Measurements from ENCODE around the gene KISS1R.

Gene KISS1R

DNA sequence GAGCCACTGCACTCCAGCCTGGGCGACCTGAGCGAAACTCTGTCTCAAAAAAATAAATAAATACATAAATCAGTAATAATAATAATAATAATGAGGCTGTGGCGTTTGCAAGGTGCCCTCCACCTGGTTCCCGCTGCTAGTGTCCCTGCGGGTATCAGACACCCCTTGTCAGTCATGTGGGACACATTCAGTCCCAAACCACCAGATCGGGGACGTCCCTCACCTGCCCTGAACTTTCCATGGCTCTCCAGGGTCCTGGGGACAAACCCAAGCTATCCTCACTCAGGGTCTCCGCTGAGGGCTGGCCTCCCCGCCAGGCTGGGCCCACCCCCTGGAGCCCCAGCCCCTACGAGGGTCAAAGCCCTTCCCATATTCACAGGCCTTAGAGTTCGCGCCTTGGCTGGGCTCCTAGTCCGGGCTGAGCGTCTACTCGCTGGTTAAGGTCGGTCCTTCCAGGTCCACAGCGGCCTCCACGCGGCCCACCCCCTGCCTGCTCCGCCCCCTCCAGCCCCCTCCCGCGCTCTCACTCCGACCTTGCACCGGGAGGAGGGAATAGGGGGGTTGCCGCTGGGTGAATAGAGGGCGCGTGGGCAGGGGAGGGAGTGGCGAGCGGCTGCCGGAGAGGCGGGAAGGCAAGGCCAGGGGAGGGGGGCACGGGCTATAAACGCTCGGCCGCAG is 349 bp upstream of the KISS1R start:
- Mint-ChIP-seq H3K27me3 (peaks cover 0 to 29% of the 10 kb centered on the region in 2 donors), H3K4me1 (peaks cover 15 to 29% of the 10 kb centered on the region in 2 donors), H3K36me3 (no peaks in the 10 kb centered on the region), H3K9me3 (no peaks in the 10 kb centered on the region), H3K27ac (peak overlapping the region; percentile 5), H3K4me3 (peak overlapping the region; percentile 39 to 48)
- DNase-seq, result no peak
- ATAC-seq (replicated peaks), result no peak

DNA sequence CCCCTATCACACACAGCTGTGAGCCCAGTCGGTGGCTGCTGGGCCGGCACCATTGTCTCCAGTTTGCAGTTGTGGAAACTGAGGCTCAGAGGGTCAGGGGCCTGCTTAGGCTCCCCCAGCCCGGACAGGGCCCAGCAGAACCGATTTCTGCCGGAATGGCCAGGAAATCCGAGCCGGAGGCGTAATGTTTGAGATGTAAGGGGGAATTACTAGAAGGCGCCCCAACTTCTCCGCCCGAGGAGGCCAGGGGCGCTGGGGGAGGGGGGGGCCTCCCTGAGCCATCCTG is 962 bp downstream of the KISS1R start:
- DNase-seq, result no peak
- Mint-ChIP-seq H3K9me3 (no peaks in the 10 kb centered on the region), H3K27me3 (peaks cover 0 to 29% of the 10 kb centered on the region in 2 donors), H3K36me3 (no peaks in the 10 kb centered on the region), H3K4me1 (peaks cover 15 to 36% of the 10 kb centered on the region in 2 donors), H3K4me3 (peak overlapping the region; percentile 56 to 78), H3K27ac (peak overlapping the region; percentile 37)
- ATAC-seq (replicated peaks), result no peak

DNA sequence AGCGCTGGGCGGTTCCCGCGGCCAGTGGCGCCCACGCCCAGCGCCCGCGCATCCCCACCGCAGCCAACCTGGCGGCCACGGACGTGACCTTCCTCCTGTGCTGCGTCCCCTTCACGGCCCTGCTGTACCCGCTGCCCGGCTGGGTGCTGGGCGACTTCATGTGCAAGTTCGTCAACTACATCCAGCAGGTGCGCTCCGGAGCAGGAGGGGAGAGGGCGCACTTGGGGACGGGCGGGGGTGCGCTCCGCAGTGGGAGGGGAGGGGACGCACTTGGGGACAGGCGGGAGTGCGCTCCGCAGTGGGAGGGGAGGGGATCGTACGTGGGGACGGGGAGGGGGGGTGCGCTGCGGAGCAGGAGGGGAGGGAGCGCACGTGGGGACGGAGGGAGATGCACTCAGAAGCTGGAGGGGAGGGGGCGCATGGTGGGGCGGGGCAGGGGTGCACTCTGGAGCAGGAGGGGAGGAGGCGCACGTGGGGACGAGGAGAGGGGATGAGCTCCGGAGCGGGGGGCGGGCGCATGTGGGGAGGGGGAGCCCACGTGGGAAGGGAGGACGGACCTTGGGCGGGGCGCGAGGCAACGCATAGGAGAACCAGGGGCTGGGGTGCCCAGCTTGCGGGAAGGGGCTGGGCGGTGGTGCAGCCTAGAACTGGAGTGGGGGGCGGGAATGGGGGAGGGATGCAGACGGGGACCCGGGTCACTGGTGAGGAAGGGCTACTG is 1.5 kb downstream of the KISS1R start:
- Mint-ChIP-seq H3K4me1 (peaks cover 18 to 40% of the 10 kb centered on the region in 2 donors), H3K9me3 (no peaks in the 10 kb centered on the region), H3K36me3 (no peaks in the 10 kb centered on the region), H3K27ac (no peak overlapping the region), H3K27me3 (peaks cover 0 to 29% of the 10 kb centered on the region in 2 donors), H3K4me3 (peak overlapping the region; percentile 61 to 76)
- ATAC-seq (replicated peaks) (no peak), DNase-seq (no peak)

DNA sequence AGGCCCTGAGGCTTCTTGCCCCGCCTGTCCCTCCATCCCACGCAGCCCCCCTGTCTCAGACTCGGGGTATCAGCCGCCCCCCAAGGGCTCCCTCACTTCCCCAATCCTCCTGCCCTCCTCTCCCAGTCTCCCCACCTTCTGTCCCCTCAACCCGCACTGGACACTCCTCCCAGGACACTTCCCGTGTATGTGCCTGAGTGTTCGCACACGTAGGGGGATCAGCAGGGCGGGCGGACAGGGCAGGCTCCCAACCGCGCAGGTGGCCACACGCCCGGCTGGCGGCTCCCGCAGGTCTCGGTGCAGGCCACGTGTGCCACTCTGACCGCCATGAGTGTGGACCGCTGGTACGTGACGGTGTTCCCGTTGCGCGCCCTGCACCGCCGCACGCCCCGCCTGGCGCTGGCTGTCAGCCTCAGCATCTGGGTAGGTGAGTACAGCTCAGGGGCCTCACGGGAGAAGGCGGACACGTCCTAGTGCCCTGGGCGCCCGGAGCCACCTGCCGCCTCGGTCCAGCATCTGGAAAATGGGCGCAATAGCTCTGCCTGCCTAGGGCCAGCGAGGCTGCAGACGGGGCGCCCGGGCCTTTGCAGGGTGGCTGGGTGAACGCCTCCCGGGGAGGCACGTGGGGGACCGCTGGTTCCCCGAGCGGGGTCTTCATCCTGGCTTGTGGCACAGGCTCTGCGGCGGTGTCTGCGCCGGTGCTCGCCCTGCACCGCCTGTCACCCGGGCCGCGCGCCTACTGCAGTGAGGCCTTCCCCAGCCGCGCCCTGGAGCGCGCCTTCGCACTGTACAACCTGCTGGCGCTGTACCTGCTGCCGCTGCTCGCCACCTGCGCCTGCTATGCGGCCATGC is 2.3 kb downstream of the KISS1R start:
- ATAC-seq (replicated peaks) (peak; percentile 24 to 25), DNase-seq (no peak)
- Mint-ChIP-seq H3K36me3 (no peaks in the 10 kb centered on the region), H3K4me1 (peaks cover 21 to 46% of the 10 kb centered on the region in 2 donors), H3K9me3 (no peaks in the 10 kb centered on the region), H3K4me3 (peak overlapping the region; percentile 61 to 76), H3K27ac (peak overlapping the region; percentile 56), H3K27me3 (peaks cover 0 to 29% of the 10 kb centered on the region in 2 donors)

DNA sequence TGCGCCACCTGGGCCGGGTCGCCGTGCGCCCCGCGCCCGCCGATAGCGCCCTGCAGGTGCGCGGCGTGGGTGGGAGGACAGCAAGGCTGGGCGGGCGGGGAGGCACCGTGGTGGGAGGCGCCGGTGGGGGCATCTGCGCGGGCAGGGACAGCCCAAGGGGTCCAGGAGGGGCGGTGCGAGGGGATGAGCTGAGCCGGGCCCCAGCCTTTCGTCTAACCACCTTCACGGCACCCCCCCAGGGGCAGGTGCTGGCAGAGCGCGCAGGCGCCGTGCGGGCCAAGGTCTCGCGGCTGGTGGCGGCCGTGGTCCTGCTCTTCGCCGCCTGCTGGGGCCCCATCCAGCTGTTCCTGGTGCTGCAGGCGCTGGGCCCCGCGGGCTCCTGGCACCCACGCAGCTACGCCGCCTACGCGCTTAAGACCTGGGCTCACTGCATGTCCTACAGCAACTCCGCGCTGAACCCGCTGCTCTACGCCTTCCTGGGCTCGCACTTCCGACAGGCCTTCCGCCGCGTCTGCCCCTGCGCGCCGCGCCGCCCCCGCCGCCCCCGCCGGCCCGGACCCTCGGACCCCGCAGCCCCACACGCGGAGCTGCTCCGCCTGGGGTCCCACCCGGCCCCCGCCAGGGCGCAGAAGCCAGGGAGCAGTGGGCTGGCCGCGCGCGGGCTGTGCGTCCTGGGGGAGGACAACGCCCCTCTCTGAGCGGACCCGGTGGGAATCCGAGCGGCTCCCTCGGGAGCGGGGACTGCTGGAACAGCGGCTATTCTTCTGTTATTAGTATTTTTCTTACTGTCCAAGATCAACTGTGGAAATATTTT is 3.1 kb downstream of the KISS1R start:
- Mint-ChIP-seq H3K27me3 (peaks cover 0 to 22% of the 10 kb centered on the region in 2 donors), H3K4me1 (peaks cover 23 to 45% of the 10 kb centered on the region in 2 donors), H3K27ac (peak overlapping the region; percentile 86), H3K36me3 (no peaks in the 10 kb centered on the region), H3K4me3 (peak overlapping the region; percentile 69 to 71), H3K9me3 (no peaks in the 10 kb centered on the region)
- DNase-seq, result peak; percentile 63
- peak; percentile 44 to 50 for ATAC-seq (replicated peaks)

DNA sequence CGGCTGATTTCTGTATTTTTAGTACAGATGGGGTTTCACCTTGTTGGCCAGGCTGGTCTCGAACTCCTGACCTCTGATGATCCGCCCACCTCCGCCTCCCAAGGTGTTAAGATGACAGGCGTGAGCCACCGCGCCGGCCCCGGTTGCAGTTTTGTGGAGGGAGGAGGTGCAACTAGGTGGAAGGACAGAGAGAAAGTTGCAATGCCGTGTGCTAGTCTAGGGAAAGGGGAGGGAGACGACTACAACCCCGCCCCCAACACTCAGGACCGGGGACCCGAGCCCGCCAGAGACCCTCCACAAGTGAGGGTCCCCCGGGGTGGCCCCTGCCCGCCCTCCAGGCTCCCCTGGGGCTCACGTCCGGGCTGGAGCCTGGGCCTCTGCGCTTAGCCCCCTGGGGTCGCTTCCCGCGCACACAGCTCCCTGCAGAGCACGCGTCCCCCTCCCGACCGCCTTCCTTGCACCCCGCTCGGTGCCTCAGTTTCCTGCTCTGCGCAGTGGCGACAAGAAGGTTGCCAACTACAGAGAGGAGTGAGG is 7.5 kb downstream of the KISS1R start:
- H3K9me3 Mint-ChIP-seq, result no peaks in the 10 kb centered on the region
- no peaks in the 10 kb centered on the region for H3K27me3 Mint-ChIP-seq
- ATAC-seq (replicated peaks), result no peak
- peak overlapping the region; percentile 90 to 92 for H3K4me3 Mint-ChIP-seq
- peaks cover 4 to 6% of the 10 kb centered on the region in 2 donors for H3K36me3 Mint-ChIP-seq
- no peak for DNase-seq
- peaks cover 17 to 51% of the 10 kb centered on the region in 2 donors for H3K4me1 Mint-ChIP-seq
- H3K27ac Mint-ChIP-seq, result peak overlapping the region; percentile 94

DNA sequence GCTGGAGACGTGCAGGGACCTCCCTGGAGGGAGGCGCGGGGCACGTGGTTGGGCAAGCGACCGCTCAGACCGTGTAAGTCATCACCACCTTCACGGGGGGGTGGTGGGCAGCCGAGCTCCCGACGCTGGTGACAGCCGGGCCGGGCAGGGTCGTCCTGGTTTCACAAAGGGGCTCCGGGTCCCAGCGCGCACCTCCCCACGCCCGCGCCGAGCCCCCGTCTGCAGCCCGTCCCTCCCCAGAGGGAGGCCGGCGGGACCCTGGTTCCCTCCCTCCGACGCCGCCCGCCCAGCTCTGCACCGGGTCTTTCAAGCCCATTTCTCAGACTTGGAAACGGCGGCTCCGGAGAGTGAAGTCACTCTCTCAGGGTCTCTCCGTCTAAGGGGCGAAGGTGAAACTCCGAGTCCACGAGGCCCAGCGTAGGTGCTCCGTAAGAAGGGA is 8.0 kb downstream of the KISS1R start:
- Mint-ChIP-seq H3K36me3 (peaks cover 8 to 10% of the 10 kb centered on the region in 2 donors), H3K4me1 (peaks cover 20 to 52% of the 10 kb centered on the region in 2 donors), H3K9me3 (no peaks in the 10 kb centered on the region), H3K27me3 (no peaks in the 10 kb centered on the region), H3K4me3 (peak overlapping the region; percentile 90 to 92), H3K27ac (peak overlapping the region; percentile 94)
- ATAC-seq (replicated peaks) (peak; percentile 60 to 66), DNase-seq (no peak)

DNA sequence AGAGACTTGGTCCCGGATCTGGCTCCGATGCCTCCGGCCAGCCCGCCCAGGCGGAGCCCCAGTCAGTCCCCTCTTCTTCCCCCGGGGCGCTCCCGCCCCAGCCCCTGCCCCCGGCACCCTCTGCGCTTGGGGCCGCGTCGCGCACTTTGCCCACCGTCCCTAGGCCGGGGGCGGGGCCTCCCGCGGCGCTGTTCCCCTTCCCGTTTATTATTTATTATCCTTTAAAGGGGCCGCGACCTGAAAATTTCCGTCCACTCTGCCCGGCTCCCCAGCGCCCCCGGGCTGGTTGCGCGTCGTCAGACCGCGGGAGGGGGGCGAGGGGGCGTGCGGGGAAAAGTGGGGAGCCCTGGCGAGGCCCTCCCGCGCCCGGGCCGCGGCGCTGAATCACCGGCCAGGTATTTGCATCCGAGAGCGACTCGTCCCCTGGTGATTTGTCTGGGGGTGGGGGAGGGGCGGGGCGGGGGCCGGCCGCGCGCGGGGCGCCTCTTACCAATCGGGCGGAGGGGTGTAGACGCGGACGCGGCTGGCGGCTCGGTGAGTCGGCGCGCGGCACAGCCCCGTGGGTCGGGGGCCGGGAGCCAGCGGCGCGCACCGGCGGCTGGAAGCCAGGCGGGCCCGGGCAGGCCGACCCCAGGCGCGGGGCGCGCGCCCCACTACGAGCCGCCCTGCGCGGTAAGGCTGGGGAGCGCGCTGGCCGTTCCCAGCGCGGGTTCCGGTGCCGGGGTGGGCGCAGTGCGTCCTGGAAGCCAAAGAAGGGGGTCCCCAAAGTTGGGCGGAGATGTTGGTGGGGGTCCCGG is 8.6 kb downstream of the KISS1R start, which contains the start of gene ARID3A:
TSS of gene ARID3A (plus strand) at position 510 of the 797 bp plus-strand sequence. CDS start 3,494 bp downstream, outside the sequence.
- no peaks in the 10 kb centered on the region for H3K9me3 Mint-ChIP-seq
- peak within 1 kb of the TSS; percentile 94 for H3K27ac Mint-ChIP-seq
- peaks cover 13% of the 10 kb centered on the region in 2 donors for H3K36me3 Mint-ChIP-seq
- peaks cover 18 to 52% of the 10 kb centered on the region in 2 donors for H3K4me1 Mint-ChIP-seq
- peak within 1 kb of the TSS; percentile 90 to 92 for H3K4me3 Mint-ChIP-seq
- DNase-seq (peak; percentile 82), ATAC-seq (replicated peaks) (peak; percentile 66 to 74)
- no peaks in the 10 kb centered on the region for H3K27me3 Mint-ChIP-seq

DNA sequence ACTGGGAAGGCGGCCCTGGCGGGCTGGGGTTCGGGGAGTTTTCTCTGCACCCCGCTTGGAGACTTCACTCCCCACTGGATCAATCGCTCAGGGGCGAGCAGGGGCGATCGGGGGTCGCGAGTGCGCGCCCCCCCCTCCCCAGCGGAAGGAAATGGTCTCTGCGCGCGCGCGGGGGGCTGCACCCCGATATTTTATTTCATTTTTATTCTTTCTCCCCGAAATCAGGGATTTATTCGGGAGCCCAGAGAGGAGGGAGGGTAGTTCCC is 9.1 kb downstream of the KISS1R start:
- peak overlapping the region; percentile 82 to 92 for H3K4me3 Mint-ChIP-seq
- H3K4me1 Mint-ChIP-seq, result peaks cover 16 to 47% of the 10 kb centered on the region in 2 donors
- H3K27ac Mint-ChIP-seq, result peak overlapping the region; percentile 81
- peaks cover 18 to 19% of the 10 kb centered on the region in 2 donors for H3K36me3 Mint-ChIP-seq
- ATAC-seq (replicated peaks) (no peak), DNase-seq (no peak)
- H3K9me3 Mint-ChIP-seq, result no peaks in the 10 kb centered on the region
- no peaks in the 10 kb centered on the region for H3K27me3 Mint-ChIP-seq

DNA sequence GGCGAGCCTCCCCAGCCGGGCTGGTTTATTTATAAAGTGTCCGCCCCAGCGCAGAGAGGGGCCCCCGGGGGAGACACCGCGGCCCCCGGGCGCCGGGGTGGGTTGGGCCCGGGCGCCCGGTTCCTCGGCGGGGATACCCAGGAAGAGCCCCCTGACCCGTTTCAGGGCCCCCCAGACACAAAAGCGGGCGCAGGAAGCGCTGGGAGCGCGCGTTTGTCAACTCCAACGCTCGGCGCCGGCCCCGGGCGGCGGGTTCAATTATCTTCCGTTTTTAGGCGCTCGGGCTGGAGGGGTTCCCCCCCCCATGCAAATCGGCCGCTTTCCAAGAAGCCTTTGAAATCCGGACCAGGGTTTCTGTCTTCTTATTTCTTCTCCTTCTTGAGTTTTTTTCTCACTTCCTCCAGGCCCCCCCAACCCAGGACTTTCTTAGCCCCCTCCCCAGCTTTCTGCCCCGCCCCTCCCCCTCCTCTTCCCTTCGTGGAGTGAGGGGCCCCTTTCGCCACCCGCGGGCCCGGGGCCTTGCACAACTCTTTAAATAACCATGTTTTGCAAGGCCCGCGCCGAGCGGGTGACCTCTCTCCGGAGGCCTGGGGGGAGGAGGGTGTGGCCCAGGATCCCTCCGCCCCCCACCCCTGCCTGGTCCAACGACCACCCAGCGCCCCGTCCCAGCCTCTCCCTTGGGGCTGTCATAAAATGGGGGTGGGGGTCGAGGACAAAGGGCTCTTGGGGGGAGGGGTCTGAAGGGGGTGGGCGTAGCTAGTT is 9.6 kb downstream of the KISS1R start:
- Mint-ChIP-seq H3K27me3 (no peaks in the 10 kb centered on the region), H3K36me3 (peaks cover 19 to 21% of the 10 kb centered on the region in 2 donors), H3K4me3 (peak overlapping the region; percentile 82 to 92), H3K4me1 (peaks cover 12 to 41% of the 10 kb centered on the region in 2 donors), H3K9me3 (no peaks in the 10 kb centered on the region), H3K27ac (peak overlapping the region; percentile 89)
- peak; percentile 26 to 42 for ATAC-seq (replicated peaks)
- peak; percentile 71 for DNase-seq

DNA sequence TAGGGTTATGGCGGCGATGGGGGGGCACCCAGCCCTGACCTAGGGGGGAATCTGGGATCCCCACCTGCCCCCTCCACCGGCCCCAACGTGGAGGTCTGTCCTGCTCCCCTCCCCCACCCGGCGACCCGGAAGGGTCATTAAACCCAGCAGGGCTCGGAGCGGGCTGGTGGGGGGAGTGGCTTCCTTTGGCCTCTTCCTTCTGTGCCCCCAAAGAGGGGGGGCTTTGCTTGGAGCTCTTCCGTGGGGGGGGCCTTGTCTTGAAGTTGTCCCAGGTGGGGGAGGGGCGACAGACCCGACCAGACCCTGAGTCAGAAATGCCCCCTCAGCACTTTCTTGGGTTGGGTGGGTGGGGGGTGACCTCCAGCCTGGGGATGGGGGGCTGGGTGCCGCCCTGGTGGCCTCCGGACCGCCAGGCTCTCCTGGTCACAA is 10.2 kb downstream of the KISS1R start:
- H3K27ac Mint-ChIP-seq, result peak overlapping the region; percentile 71
- peaks cover 17 to 41% of the 10 kb centered on the region in 2 donors for H3K4me1 Mint-ChIP-seq
- DNase-seq (no peak), ATAC-seq (replicated peaks) (no peak)
- no peaks in the 10 kb centered on the region for H3K27me3 Mint-ChIP-seq
- H3K4me3 Mint-ChIP-seq, result peak overlapping the region; percentile 81 to 92
- H3K9me3 Mint-ChIP-seq, result no peaks in the 10 kb centered on the region
- H3K36me3 Mint-ChIP-seq, result peaks cover 22 to 26% of the 10 kb centered on the region in 2 donors

DNA sequence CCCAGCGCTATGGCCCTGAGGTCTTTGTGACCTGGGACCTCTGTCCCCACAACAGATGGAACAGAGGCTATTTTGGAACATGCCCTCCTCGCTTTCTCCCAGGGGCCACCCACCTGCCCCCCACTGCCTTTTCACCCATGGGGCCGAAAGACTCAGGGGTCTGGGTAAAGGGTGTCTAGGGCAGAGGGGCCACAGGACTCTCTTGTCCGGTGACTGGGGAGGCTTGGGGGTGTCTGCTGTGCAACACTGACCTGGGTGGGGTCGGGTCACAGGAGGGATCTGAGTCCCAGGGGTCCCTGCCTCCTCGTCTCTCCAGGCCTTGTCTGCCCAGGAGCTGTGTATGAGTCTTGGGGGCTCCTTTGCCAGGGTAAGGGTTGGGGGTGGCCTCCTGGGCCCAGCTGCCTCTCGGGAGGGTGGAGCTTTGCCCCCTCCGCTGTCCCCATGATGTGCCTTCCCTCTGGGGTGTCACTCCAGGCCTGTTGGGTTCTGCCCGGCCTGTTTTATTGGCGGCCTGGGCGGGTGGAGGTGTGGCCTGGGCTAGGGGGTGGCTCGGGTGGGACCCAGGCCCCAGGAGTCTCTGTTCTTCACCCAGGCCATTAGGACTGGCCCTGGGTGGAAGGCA is 10.8 kb downstream of the KISS1R start:
- Mint-ChIP-seq H3K9me3 (no peaks in the 10 kb centered on the region), H3K36me3 (peaks cover 25 to 30% of the 10 kb centered on the region in 2 donors), H3K4me1 (peaks cover 20 to 46% of the 10 kb centered on the region in 2 donors), H3K4me3 (peak overlapping the region; percentile 81 to 92), H3K27ac (peak overlapping the region; percentile 71), H3K27me3 (no peaks in the 10 kb centered on the region)
- ATAC-seq (replicated peaks) (no peak), DNase-seq (no peak)

Measured in stimulated activated naive B cell treated with anti-CD40 and anti-IgM and Interleukin-4, amounts not matched to agents 10 μg/mL and 1 μg/mL and 100 μg/mL, for 72 hours (primary cell).